DMS 273 treated with DMSO at 0.1 percent for 48 hours (cell line): ENCODE measurements around the gene MYOF.
"Not testable (repeated sequence)": the region's sequence is repeated elsewhere in the genome, so short reads cannot be mapped to it uniquely, and the experiment has no call there.

Experiments used
- DNase-seq: peaks from one replicate; lab custom pipeline; 2025; lab: John Stamatoyannopoulos, UW

Gene MYOF

DNA sequence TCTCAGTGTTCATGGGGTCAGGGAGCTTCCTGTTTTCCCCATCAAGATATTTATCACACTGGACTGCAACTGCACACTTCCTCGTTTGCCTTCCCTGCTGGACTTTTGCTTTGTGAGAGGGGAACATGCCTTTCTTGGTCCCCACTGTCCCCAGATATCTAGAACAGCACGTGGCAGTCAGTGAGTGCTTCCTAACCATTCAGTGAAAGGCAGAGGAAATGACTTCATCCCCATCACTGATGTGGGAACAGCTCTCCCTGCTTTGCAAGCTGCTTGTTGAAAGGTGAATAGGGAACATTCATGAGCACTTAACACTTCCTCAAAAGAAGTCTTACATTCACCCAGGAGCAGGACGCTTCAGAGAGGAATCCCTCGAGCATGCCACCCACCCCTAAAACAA, 135.4 kb downstream of the MYOF start:
- no peak for DNase-seq

GRCh38 chr10:93346108-93346507, 136.0 kb downstream of the MYOF start:
- no peak for DNase-seq

DNA sequence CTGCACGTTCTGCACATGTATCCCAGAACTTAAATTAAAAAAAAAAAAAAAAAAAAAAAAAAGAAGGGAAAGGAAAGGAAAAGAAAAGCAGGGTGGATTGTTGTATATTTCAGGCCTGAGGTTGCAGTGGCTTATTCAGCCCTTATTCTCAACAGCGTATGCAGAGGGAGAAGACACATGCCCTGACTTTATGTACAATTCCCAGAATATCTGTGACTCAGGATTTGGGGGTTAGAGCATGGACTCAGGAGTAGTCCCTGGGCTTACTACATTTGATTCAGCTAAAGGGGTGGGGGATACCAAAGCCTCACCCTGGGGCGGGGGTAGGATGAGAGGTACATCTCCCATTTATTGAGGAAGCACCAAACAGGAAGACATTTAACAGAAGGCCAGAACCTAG, 137.4 kb downstream of the MYOF start:
- DNase-seq, result no peak

DNA sequence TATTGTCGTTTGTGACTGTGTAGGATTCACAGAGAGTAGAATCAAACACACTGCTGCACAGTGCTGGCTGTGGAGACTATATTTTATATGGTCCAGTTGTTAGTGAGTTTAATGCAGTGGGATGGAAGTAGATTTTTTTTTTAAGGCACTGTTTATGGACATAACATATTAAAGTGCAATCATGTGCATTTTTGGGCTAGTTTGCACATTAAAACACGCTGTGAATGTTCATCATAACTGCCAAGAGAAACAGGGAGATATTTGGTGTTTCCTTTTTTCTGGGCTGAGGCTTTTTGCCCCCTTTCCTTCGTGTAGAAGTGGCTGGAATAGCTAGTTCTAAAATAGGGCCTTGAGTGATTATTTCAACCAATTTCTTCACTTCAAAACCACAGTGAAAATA, 139.2 kb downstream of the MYOF start:
- DNase-seq, result no peak

DNA sequence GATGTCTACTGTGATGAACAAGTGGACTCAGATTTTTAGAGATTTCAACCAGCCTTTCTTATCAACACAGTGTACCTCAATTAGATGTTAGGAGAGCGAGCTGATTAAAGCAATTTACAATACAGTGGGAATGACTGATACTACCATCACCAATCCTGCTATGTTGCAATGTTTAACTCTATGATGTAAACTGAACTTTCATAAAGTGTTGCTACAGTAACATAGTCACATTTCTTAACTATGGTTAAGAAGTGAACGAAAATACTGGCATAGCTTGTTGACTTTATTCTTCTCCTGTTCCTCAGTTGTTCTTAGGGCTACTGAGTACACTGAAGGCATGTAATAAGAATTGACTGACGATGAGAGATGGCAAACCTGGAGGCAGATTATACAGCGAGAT, 139.8 kb downstream of the MYOF start:
- no peak for DNase-seq

- DNase-seq, result no peak
These were observed 144.8 kb downstream of the MYOF start for GRCh38 chr10:93337309-93337721.

GRCh38 chr10:93336678-93337077, 145.5 kb downstream of the MYOF start:
- no peak for DNase-seq

DNA sequence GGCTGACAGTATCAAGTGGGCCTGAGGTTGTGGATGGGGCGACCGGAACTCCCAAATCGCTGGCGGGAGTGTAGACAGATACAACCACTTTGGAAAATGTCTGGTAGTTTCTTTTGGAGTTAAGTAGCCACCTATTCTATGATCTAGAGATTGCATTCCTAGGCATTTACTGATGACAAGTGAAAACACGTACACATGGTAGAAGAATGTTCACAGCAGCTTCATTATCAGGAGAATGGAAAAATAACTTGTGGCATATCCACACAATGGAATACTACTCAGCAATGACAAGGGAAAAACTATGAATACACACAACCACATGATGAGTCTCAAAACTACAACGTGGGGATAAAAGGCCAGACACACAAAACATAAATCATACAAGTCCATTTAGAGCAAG, 146.0 kb downstream of the MYOF start:
- no peak for DNase-seq

GRCh38 chr10:93334901-93335327, 147.2 kb downstream of the MYOF start:
- DNase-seq, result no peak

- no peak for DNase-seq
These were observed 148.0 kb downstream of the MYOF start for GRCh38 chr10:93334181-93334580.

- DNase-seq, result no peak
These were observed 148.7 kb downstream of the MYOF start for GRCh38 chr10:93333278-93333978.

DNA sequence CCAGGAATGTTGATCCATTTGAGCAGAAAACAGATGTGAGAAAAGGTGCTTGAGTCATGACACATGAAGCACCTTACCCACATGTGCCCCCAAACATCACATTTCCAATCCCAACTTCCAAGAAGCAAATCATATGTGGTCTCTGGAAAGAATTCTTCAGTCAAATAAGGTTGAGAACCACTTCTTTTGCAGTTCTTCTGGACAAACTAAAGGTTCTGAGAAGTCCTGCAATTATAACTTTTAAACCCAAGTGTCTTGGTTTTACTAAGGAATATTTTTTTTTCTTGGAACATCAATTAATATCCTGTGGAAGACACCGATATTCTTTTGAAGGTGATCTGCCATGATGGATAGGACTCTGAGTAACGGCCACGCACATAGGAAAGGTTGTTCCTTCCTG, 151.3 kb downstream of the MYOF start:
- DNase-seq, result no peak

GRCh38 chr10:93319896-93320295, 162.2 kb downstream of the MYOF start:
- peak; percentile 9 for DNase-seq

- DNase-seq, result no peak
These were observed 163.0 kb downstream of the MYOF start for GRCh38 chr10:93319096-93319495.

DNA sequence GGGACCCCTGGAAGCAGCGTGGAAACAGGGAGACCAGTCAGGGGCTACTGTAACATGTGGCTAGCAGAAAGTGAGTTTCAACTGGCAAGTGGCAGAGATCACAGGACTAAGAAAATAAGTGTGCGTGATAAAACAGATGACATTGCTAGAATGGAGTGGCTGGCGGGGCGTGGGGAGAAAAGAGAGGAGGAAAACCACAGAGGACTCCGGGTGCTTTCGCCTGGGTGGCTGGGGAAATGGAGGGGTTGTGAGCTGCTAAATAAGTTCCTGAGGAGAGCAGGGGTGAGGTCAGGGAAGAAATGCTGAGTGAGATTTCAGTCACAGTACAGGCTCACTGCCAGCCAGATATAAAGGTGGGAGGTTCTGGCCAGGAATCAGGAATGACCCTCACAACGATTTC, 166.9 kb downstream of the MYOF start:
- DNase-seq, result no peak

- not testable (repeated sequence) for DNase-seq
These were observed 167.5 kb downstream of the MYOF start for GRCh38 chr10:93314656-93315055.

GRCh38 chr10:93313798-93314197, 168.3 kb downstream of the MYOF start:
- no peak for DNase-seq

- DNase-seq, result no peak
These were observed 173.1 kb downstream of the MYOF start for GRCh38 chr10:93309062-93309461.

GRCh38 chr10:93305122-93305521, 177.0 kb downstream of the MYOF start:
- DNase-seq, result no peak

- no peak for DNase-seq
These were observed 181.2 kb downstream of the MYOF start for GRCh38 chr10:93300981-93301380.

GRCh38 chr10:93300288-93300917, 181.7 kb downstream of the MYOF start:
- DNase-seq, result no peak

DNA sequence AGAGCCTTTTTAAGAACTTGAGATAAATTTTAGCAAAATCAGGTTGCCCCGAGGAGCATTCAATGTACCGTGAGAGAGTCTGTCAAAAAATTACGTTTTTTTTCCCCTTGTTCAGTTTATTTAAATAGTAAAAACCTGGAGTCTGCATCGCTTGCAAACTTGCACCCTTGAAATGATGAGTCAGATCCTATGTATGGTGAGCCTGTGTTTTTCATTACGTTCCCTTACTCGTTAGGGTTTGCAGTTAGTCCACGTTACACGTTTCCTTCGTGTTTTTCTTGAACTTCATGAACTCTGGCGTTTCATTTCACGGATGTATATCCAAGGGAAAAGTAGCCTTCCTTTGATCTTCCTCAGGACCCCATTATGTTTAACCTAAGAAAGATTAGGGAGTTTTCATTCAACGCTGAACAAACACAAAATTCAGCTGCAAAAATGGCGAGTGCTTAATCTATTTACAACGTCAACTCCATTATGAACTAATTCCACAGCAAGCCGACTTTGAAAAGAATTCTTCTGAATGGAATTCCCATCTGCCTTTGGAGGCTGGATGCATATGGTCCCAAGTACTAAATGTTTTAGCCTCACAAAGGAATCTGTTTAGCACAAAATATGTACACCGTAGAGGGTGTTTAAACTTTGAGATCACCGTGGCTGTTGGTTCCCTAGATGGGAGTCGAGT, 182.4 kb downstream of the MYOF start:
- DNase-seq, result no peak

GRCh38 chr10:93299195-93299594, 182.9 kb downstream of the MYOF start:
- no peak for DNase-seq
